Fibroblast of lung (primary cell): ENCODE results near the gene GGTLC1.
"Not testable (repeated sequence)": the region's sequence is repeated elsewhere in the genome, so short reads cannot be mapped to it uniquely, and the experiment has no call there.

Experiments
- CTCF ChIP-seq, 2 donors: IDR thresholded peaks in 1 of 2; conservative IDR thresholded peaks in 1 of 2; 1 replicate in 1 of 2; 2 replicates in 1 of 2; pipeline ENCODE4 v1.5.1; 2011 to 2012; ENCODE audit warnings: low read length in 2 of 2, control low read depth in 1 of 2, inconsistent platforms in 1 of 2, low read depth in 1 of 2, mild to moderate bottlenecking in 1 of 2
- EZH2 ChIP-seq: IDR thresholded peaks from 2 replicates; pipeline ENCODE4 v1.5.1; 2012; ENCODE audit warnings: low read length, control low read depth, mild to moderate bottlenecking; ENCODE audit errors: missing control alignments

- TF ChIP-seq CTCF (conservative IDR thresholded peaks at IDR 0.05 in 1 of 2, IDR thresholded peaks at IDR 0.05 in 1 of 2; ENCODE audit: low read depth in 1 of 2, low read length in 2 of 2); EZH2: not testable (repeated sequence)
Measured at GRCh38 chr20:23995291-23995690, 6.7 kb upstream of the GGTLC1 start.
